PC-3 (cell line): ENCODE results near the gene KRT24. TPM values are rescaled to one million over a fixed set of nuclear protein-coding genes. Genes with fewer than 3 reads are reported as not detected.
A peak's percentile ranks its signal among the peaks of the same experiment; 100 is the strongest.

Experiments used
- ATAC-seq: fragments of 200-7000 bp; cut with Tn5 transposase; 2 replicates; pipeline ENCODE4 v1.9.1; 2020; ENCODE audit warnings: mild to moderate bottlenecking, moderate library complexity
- BruUV-seq: library from RNA; stranded (reverse); fragments of 400-500 nt; replicated peaks from 2 replicates; lab custom pipeline; 2021; lab: Mats Ljungman, UMichigan
- CTCF ChIA-PET: fragments of 300-600 bp; sonication (Branson Sonifier 250); formaldehyde crosslinking; loops from one replicate; lab custom pipeline; 2022; ENCODE audit warnings: antibody characterized with exemption; lab: Charles Lee
- POLR2A ChIA-PET: fragments of 300-600 bp; sonication (Branson Sonifier 250); formaldehyde crosslinking; loops from one replicate; lab custom pipeline; 2022; ENCODE audit warnings: antibody characterized with exemption; ENCODE audit not compliant: unreplicated experiment; lab: Charles Lee
- DNase-seq: peaks from one replicate; pipeline ENCODE4 v3.0.0-alpha.2; 2015
- H2AFZ ChIP-seq: fragments of 300-600 bp; sonication (generic); 2 replicates; pipeline ENCODE4 v1.6.0; 2016; ENCODE audit warnings: antibody characterized with exemption, low read length
- H3F3A ChIP-seq: fragments of 300-600 bp; sonication (generic); one replicate; pipeline ENCODE4 v1.6.0; 2017; ENCODE audit warnings: antibody characterized with exemption, low read length, control low read depth, mild to moderate bottlenecking; ENCODE audit not compliant: unreplicated experiment
- H3K27ac ChIP-seq: fragments of 300-600 bp; sonication (generic); 2 replicates; pipeline ENCODE4 v1.5.1; 2016; ENCODE audit warnings: mild to moderate bottlenecking, low read length
- H3K27me3 ChIP-seq: fragments of 300-600 bp; sonication (generic); 2 replicates; pipeline ENCODE4 v1.6.1; 2016; ENCODE audit warnings: low read length, mixed read lengths
- H3K36me3 ChIP-seq: fragments of 300-600 bp; sonication (generic); 2 replicates; pipeline ENCODE4 v1.6.1; 2016; ENCODE audit warnings: low read depth, mixed run types, low read length, mixed read lengths
- H3K4me1 ChIP-seq: fragments of 300-600 bp; sonication (generic); 2 replicates; pipeline ENCODE4 v1.5.1; 2016; ENCODE audit warnings: low read length; ENCODE audit not compliant: insufficient read depth
- H3K4me2 ChIP-seq: fragments of 300-600 bp; sonication (generic); 2 replicates; pipeline ENCODE4 v1.6.0; 2016; ENCODE audit warnings: low read length
- H3K4me3 ChIP-seq: fragments of 300-600 bp; sonication (generic); 2 replicates; pipeline ENCODE4 v1.5.1; 2016; ENCODE audit warnings: mild to moderate bottlenecking, low read length, mixed read lengths
- H3K79me2 ChIP-seq: fragments of 300-600 bp; sonication (generic); 2 replicates; pipeline ENCODE4 v1.6.1; 2017; ENCODE audit warnings: low read length, mixed read lengths
- H3K9ac ChIP-seq: fragments of 300-600 bp; sonication (generic); 2 replicates; pipeline ENCODE4 v1.6.0; 2016; ENCODE audit warnings: mild to moderate bottlenecking, low read length
- H3K9me2 ChIP-seq: fragments of 300-600 bp; sonication (generic); replicated peaks from 2 replicates; pipeline ENCODE4 v1.6.1; 2016; ENCODE audit warnings: mixed run types, low read length, mixed read lengths
- H3K9me3 ChIP-seq: fragments of 300-600 bp; sonication (generic); 2 replicates; pipeline ENCODE4 v1.6.1; 2016; ENCODE audit warnings: low read length, mixed read lengths
- H4K20me1 ChIP-seq: fragments of 300-600 bp; sonication (generic); 2 replicates; pipeline ENCODE4 v1.6.1; 2016; ENCODE audit warnings: low read length, mixed read lengths
- EZH2 ChIP-seq: fragments of 300-600 bp; sonication (generic); IDR thresholded peaks from one replicate; pipeline ENCODE4 v1.6.1; 2017; ENCODE audit warnings: antibody characterized with exemption, mild to moderate bottlenecking, low read length; ENCODE audit not compliant: unreplicated experiment
- EZH2phosphoT487 ChIP-seq: fragments of 300-600 bp; sonication (generic); IDR thresholded peaks from 2 replicates; pipeline ENCODE4 v1.6.1; 2018; ENCODE audit warnings: mild to moderate bottlenecking, antibody characterized with exemption, low read length, borderline replicate concordance
- intact Hi-C: fragments of 100-400 bp; cut with micrococcal nuclease; formaldehyde crosslinking; loops from 2 replicates; pipeline ENCODE4 v1.9.0; 2023
- total RNA-seq: library from RNA; depleted of rRNA; stranded (reverse); fragments of >200 nt; gene quantifications from 2 replicates; pipeline ENCODE4 v1.2.3, GENCODE V29; 2014
- TF ChIP-seq, protein P1 (sequence below): fragments of 300-600 bp; sonication (generic); conservative IDR thresholded peaks from 2 replicates; pipeline ENCODE4 v1.5.1; 2017; ENCODE audit warnings: antibody characterized with exemption, low read depth, mild to moderate bottlenecking, low read length

Gene KRT24
- total RNA-seq, 1 experiment from 2014 or later, result not detected

DNA sequence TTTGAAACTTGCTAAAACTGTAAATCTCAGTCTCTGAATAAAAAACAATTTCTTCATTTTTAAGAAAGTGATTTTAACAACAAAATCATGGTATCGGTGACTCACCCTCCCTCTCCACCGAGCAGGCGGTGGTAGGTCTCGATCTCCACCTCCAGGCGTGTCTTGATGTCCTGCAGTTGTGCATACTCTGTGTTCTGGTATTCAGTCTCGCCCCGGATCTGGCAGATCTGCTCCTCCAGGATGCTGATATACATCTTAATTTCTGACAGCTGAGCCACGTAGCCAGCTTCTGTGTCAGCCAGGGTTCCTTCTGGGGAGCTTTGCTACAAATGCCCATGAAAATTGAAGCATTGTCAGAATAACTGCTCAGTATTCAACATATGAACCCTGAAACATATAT is 15.4 kb upstream of the KRT24 start:
- ChIA-PET POLR2A (no interaction called here), CTCF (no interaction called here)
- no peak overlapping the region for H3K27ac ChIP-seq
- TF ChIP-seq EZH2, result no peak
- no peak for TF ChIP-seq EZH2phosphoT487
- TF ChIP-seq, protein P1, sequence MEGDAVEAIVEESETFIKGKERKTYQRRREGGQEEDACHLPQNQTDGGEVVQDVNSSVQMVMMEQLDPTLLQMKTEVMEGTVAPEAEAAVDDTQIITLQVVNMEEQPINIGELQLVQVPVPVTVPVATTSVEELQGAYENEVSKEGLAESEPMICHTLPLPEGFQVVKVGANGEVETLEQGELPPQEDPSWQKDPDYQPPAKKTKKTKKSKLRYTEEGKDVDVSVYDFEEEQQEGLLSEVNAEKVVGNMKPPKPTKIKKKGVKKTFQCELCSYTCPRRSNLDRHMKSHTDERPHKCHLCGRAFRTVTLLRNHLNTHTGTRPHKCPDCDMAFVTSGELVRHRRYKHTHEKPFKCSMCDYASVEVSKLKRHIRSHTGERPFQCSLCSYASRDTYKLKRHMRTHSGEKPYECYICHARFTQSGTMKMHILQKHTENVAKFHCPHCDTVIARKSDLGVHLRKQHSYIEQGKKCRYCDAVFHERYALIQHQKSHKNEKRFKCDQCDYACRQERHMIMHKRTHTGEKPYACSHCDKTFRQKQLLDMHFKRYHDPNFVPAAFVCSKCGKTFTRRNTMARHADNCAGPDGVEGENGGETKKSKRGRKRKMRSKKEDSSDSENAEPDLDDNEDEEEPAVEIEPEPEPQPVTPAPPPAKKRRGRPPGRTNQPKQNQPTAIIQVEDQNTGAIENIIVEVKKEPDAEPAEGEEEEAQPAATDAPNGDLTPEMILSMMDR, result no peak
- H3K4me3 ChIP-seq, result no peak overlapping the region
- DNase-seq (peak; percentile 24), ATAC-seq (peak; percentile 35)
- no peaks in the 10 kb centered on the region for H3K79me2 ChIP-seq
- no peak overlapping the region for H3K4me2 ChIP-seq
- H3K36me3 ChIP-seq, result no peaks in the 10 kb centered on the region
- no peaks in the 10 kb centered on the region for H3K9me3 ChIP-seq
- no peak overlapping the region for H3K9ac ChIP-seq
- H4K20me1 ChIP-seq, result no peaks in the 10 kb centered on the region
- H3K27me3 ChIP-seq, result no peaks in the 10 kb centered on the region
- no TSS peak for BruUV-seq
- peaks cover 17% of the 10 kb centered on the region for H3K4me1 ChIP-seq
- no peaks in the 10 kb centered on the region for H3K9me2 ChIP-seq
- H2AFZ ChIP-seq, result no peak overlapping the region
- no peaks in the 10 kb centered on the region for H3F3A ChIP-seq
- intact Hi-C loops, result no loop called here

DNA sequence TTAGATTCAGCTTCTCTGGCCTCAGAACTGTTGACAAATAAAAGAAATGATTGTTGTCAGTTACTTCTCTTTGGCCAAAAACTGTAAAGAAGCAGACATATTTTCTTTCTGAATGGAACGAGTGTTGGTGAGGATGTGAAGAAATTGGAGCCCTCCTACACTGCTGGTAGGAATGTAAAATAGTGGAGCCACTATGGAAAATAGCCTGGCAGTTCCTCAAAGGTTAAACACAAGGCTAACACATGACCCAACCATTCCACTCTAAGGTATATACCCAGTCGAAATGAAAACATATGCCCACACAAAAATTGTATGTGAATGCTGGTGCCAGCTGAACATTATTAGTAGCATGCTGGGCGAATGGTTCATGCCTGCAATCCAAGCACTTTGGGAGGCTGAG is 14.2 kb upstream of the KRT24 start:
- Histone ChIP-seq H3K4me1 (peaks cover 14% of the 10 kb centered on the region), H3K4me3 (no peak overlapping the region), H3K79me2 (no peaks in the 10 kb centered on the region), H4K20me1 (no peaks in the 10 kb centered on the region), H3K9ac (no peak overlapping the region), H2AFZ (no peak overlapping the region), H3K27ac (no peak overlapping the region), H3F3A (no peaks in the 10 kb centered on the region), H3K27me3 (no peaks in the 10 kb centered on the region), H3K4me2 (no peak overlapping the region), H3K9me2 (no peaks in the 10 kb centered on the region), H3K36me3 (no peaks in the 10 kb centered on the region), H3K9me3 (no peaks in the 10 kb centered on the region)
- TF ChIP-seq EZH2 (no peak), EZH2phosphoT487 (no peak)
- TF ChIP-seq, protein P1, result no peak
- ATAC-seq, result no peak
- no TSS peak for BruUV-seq
- CTCF ChIA-PET, result no interaction called here
- intact Hi-C loops, result no loop called here
- DNase-seq, result no peak
- POLR2A ChIA-PET, result no interaction called here

DNA sequence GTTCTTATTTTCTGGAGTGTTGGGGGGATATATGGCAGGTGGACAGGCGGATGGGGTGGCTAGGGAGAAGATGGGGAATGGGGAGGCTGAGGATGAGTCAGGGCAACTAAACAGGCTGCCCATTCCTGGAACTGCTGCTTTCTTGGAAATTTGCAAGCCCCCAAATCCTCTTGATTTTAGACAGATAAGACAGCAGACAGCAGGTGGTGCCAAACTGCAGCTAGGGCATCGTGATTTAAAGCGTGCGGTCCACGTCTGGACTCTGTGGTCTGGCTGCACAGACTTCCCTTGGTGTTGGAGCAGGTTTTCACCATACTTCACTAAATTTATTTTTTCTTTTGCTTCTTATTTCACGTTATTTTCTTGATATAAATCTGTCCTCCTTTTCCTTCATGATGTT is 10.9 kb upstream of the KRT24 start:
- Histone ChIP-seq H3F3A (no peaks in the 10 kb centered on the region), H3K27ac (no peak overlapping the region), H3K4me3 (no peak overlapping the region), H3K9me2 (no peaks in the 10 kb centered on the region), H3K79me2 (no peaks in the 10 kb centered on the region), H3K9ac (no peak overlapping the region), H3K9me3 (no peaks in the 10 kb centered on the region), H3K27me3 (no peaks in the 10 kb centered on the region), H2AFZ (no peak overlapping the region), H3K4me2 (no peak overlapping the region), H4K20me1 (no peaks in the 10 kb centered on the region), H3K36me3 (no peaks in the 10 kb centered on the region), H3K4me1 (no peaks in the 10 kb centered on the region)
- ChIA-PET POLR2A (no interaction called here), CTCF (no interaction called here)
- TF ChIP-seq EZH2 (no peak), EZH2phosphoT487 (no peak)
- TF ChIP-seq, protein P1, result peak; percentile 36; the same call in 1 of the 2 replicates
- DNase-seq (no peak), ATAC-seq (no peak)
- intact Hi-C loops, result no loop called here
- BruUV-seq, result no TSS peak
